SK-N-SH (cell line): Measurements from ENCODE around the gene MEF2C.

Source experiments
- EP300 ChIP-seq, 2 experiments: IDR thresholded peaks; 2 replicates each; pipeline versions ENCODE4 v1.4.0 to v1.6.1; 2012; ENCODE audit warnings: borderline replicate concordance in 1 of 2, low read depth in 1 of 2, low read length in 1 of 2
- TF ChIP-seq, protein P1 (sequence below): IDR thresholded peaks from 2 replicates; pipeline ENCODE4 v1.4.0; 2012; ENCODE audit warnings: low read depth

DNA sequence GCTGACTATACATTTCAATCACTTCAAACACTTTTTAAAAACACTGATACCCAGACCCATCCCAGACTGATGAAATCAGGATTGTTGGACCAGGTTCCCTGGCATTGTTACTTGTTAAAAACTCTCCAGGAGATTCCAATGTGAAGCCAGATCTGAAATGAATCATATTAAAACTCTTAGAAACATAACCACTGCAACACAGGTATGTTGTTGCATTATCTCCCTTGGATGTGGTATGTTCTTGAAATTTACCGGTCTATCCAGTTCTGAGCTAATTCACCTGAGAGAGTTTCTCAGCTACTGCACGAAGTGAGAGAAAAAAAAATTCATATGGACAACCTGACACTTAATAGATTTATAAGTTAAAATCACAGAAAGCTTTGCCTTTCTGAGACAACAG, 21.8 kb downstream of the MEF2C start:
- TF ChIP-seq, protein P1, sequence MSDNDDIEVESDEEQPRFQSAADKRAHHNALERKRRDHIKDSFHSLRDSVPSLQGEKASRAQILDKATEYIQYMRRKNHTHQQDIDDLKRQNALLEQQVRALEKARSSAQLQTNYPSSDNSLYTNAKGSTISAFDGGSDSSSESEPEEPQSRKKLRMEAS: no peak
- no peak for TF ChIP-seq EP300 (IDR thresholded peaks at IDR 0.05; ENCODE audit: borderline replicate concordance in 1 of 2, low read depth in 1 of 2, low read length in 1 of 2)
